ENCODE results near the gene HEXA.

The HEXA gene

DNA sequence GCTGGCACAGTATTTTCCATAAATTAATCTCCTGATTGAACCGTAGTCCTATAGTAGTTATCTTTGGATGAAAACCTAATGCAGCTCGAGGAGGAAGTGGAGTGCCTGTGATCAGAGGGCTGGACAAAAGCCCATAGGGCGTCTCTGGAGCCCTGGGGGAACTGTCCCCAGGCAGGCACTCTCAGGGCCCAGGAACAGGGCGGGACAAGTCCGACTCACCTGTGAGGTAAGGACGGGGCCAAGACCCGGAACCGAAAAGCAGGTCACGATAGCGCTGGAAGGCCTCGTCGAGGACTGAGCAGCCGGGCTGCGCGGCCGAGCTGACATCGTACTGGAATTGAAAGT lies 341 bp downstream of the HEXA start:
- peak overlapping the region; percentile 80 for H3K4me3 ChIP-seq (ENCODE audit: low read length)

DNA sequence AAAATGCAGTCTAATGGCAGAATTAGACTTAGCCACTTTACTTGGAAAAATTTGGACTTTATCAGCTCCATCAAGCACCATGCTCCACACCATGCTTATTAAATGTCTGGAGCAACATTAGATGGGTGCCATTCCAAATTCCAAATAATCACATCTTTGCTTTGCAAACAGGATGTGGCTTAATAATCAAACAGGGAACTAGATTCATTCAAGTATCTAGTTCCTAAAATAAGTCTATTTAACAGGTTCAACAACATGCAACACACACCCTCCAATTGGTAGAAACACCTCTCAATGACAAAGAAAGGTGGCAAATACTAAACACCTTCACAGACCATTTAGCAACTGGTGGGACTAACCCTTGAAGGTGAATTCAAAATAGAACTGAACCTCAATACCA lies 3.5 kb downstream of the HEXA start:
- Histone ChIP-seq H3K9me3 (replicated peaks; ENCODE audit: insufficient read depth, low read length) (no peaks in the 10 kb centered on the region), H3K27ac (ENCODE audit: low read length) (no peak overlapping the region), H3K36me3 (replicated peaks; ENCODE audit: insufficient read depth, low read length) (no peaks in the 10 kb centered on the region), H3K4me1 (ENCODE audit: low read length) (peaks cover 12% of the 10 kb centered on the region), H4K20me1 (ENCODE audit: insufficient read depth, low read length) (no peaks in the 10 kb centered on the region), H3K9me2 (replicated peaks; ENCODE audit: insufficient read depth, low read length) (no peaks in the 10 kb centered on the region), H3K27me3 (replicated peaks; ENCODE audit: insufficient read depth, low read length) (no peaks in the 10 kb centered on the region), H3K4me3 (ENCODE audit: low read length) (no peak overlapping the region), H3K79me2 (ENCODE audit: low read length) (peaks cover 89% of the 10 kb centered on the region), H2AFZ (ENCODE audit: low read length) (no peak overlapping the region), H3K9ac (ENCODE audit: low read length) (no peak overlapping the region), H3F3A (ENCODE audit: insufficient read depth, low read length) (peaks cover 12% of the 10 kb centered on the region), H3K4me2 (ENCODE audit: low read depth, low read length) (no peak overlapping the region)
- TF ChIP-seq EZH2phosphoT487 (IDR thresholded peaks at IDR 0.05; ENCODE audit: low read length) = no peak
- TF ChIP-seq EZH2 (optimal IDR thresholded peaks at IDR 0.05; ENCODE audit: low read depth, low read length) = no peak
- TF ChIP-seq, protein P1, sequence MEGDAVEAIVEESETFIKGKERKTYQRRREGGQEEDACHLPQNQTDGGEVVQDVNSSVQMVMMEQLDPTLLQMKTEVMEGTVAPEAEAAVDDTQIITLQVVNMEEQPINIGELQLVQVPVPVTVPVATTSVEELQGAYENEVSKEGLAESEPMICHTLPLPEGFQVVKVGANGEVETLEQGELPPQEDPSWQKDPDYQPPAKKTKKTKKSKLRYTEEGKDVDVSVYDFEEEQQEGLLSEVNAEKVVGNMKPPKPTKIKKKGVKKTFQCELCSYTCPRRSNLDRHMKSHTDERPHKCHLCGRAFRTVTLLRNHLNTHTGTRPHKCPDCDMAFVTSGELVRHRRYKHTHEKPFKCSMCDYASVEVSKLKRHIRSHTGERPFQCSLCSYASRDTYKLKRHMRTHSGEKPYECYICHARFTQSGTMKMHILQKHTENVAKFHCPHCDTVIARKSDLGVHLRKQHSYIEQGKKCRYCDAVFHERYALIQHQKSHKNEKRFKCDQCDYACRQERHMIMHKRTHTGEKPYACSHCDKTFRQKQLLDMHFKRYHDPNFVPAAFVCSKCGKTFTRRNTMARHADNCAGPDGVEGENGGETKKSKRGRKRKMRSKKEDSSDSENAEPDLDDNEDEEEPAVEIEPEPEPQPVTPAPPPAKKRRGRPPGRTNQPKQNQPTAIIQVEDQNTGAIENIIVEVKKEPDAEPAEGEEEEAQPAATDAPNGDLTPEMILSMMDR (IDR thresholded peaks at IDR 0.05; ENCODE audit: low read length) = no peak
- no peak for DNase-seq

More for the DNA sequence above, 341 bp downstream of the HEXA start:
- Histone ChIP-seq H3K9me3 (replicated peaks; ENCODE audit: insufficient read depth, low read length) (no peaks in the 10 kb centered on the region), H3K27me3 (replicated peaks; ENCODE audit: insufficient read depth, low read length) (no peaks in the 10 kb centered on the region), H3K4me2 (ENCODE audit: low read depth, low read length) (peak overlapping the region; percentile 95), H3K9ac (ENCODE audit: low read length) (peak overlapping the region; percentile 78), H3K79me2 (ENCODE audit: low read length) (peaks cover 60% of the 10 kb centered on the region), H3K36me3 (replicated peaks; ENCODE audit: insufficient read depth, low read length) (no peaks in the 10 kb centered on the region), H3K9me2 (replicated peaks; ENCODE audit: insufficient read depth, low read length) (no peaks in the 10 kb centered on the region), H2AFZ (ENCODE audit: low read length) (peak overlapping the region; percentile 91), H4K20me1 (ENCODE audit: insufficient read depth, low read length) (no peaks in the 10 kb centered on the region), H3F3A (ENCODE audit: insufficient read depth, low read length) (peaks cover 12% of the 10 kb centered on the region), H3K4me1 (ENCODE audit: low read length) (peaks cover 12% of the 10 kb centered on the region), H3K27ac (ENCODE audit: low read length) (peak overlapping the region; percentile 73; the same call in 1 of the 2 replicates)
- no peak for TF ChIP-seq EZH2 (optimal IDR thresholded peaks at IDR 0.05; ENCODE audit: low read depth, low read length)
- TF ChIP-seq, protein P1 (IDR thresholded peaks at IDR 0.05; ENCODE audit: low read length) = no peak
- no peak for TF ChIP-seq EZH2phosphoT487 (IDR thresholded peaks at IDR 0.05; ENCODE audit: low read length)
- no peak for DNase-seq

DNA sequence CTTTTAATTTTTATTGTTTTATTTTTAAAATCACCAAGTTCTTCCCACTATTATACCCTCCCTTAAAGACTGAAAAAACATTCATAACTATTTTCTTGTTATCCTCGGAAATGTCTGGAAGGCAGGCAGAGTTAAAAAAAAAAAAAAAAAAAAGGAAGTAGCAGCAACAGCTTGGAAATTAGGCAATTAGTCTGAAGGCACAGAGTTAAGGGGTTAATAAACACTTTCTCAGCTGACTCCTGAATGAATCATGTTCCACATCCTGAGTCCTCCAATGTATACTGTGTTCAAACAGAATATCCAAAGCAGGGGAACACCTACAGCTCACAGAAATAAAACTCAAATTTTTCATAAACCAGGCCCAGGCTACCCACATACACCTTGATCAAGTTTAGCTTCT lies 5.8 kb downstream of the HEXA start:
- H3K79me2 ChIP-seq (ENCODE audit: low read length) = peaks cover 87% of the 10 kb centered on the region
- no peaks in the 10 kb centered on the region for H3K9me2 ChIP-seq (replicated peaks; ENCODE audit: insufficient read depth, low read length)
- H4K20me1 ChIP-seq (ENCODE audit: insufficient read depth, low read length) = no peaks in the 10 kb centered on the region
- H3K4me2 ChIP-seq (ENCODE audit: low read depth, low read length) = no peak overlapping the region
- H3K27ac ChIP-seq (ENCODE audit: low read length) = no peak overlapping the region
- peaks cover 8% of the 10 kb centered on the region; the same call in 1 of the 2 replicates for H3K4me1 ChIP-seq (ENCODE audit: low read length)
- no peaks in the 10 kb centered on the region for H3K27me3 ChIP-seq (replicated peaks; ENCODE audit: insufficient read depth, low read length)
- no peaks in the 10 kb centered on the region for H3K36me3 ChIP-seq (replicated peaks; ENCODE audit: insufficient read depth, low read length)
- TF ChIP-seq EZH2 (optimal IDR thresholded peaks at IDR 0.05; ENCODE audit: low read depth, low read length) (no peak), EZH2phosphoT487 (IDR thresholded peaks at IDR 0.05; ENCODE audit: low read length) (no peak)
- TF ChIP-seq, protein P1 (IDR thresholded peaks at IDR 0.05; ENCODE audit: low read length) = no peak
- no peaks in the 10 kb centered on the region; the same call in 1 of the 2 replicates for H3F3A ChIP-seq (ENCODE audit: insufficient read depth, low read length)
- H3K9ac ChIP-seq (ENCODE audit: low read length) = no peak overlapping the region
- no peak overlapping the region for H3K4me3 ChIP-seq (ENCODE audit: low read length)
- no peak overlapping the region for H2AFZ ChIP-seq (ENCODE audit: low read length)
- H3K9me3 ChIP-seq (replicated peaks; ENCODE audit: insufficient read depth, low read length) = no peaks in the 10 kb centered on the region
- DNase-seq = no peak
